GM12865 (cell line): Measurements from ENCODE around the gene BBS1.

Source experiments
- DNase-seq: peaks from one replicate; pipeline ENCODE4 v3.0.0; 2010; ENCODE audit warnings: low read depth
- H3K4me3 ChIP-seq: 2 replicates; pipeline ENCODE4 v1.5.1; 2011; ENCODE audit warnings: mild to moderate bottlenecking, low read depth, low read length, control low read depth
- TF ChIP-seq, protein P1 (sequence below): IDR thresholded peaks from 2 replicates; pipeline ENCODE4 v1.5.1; 2011; ENCODE audit warnings: low read length, control low read depth, low read depth, inconsistent platforms; ENCODE audit not compliant: insufficient read depth; ENCODE audit errors: missing control alignments

The BBS1 gene

DNA sequence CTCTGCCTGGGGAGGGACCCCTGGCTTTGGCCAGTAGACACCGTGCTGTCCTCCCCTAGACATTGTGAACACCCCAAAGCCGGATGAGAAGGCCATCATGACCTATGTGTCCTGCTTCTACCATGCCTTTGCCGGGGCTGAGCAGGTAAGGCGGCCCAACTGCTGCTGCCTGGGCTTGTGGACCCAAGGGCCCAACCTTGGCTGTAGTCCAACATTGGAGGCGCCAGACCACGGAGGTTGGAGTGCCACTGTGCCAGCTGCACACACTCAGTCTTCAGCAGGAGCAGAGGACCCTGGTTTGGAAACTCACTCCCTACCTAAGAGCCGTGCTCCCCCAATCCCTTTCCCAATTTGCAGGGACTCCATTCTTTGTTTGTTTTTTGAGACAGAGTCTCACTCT, 45.7 kb downstream of the BBS1 start:
- no peak overlapping the region for H3K4me3 ChIP-seq
- no peak for DNase-seq
- TF ChIP-seq, protein P1, sequence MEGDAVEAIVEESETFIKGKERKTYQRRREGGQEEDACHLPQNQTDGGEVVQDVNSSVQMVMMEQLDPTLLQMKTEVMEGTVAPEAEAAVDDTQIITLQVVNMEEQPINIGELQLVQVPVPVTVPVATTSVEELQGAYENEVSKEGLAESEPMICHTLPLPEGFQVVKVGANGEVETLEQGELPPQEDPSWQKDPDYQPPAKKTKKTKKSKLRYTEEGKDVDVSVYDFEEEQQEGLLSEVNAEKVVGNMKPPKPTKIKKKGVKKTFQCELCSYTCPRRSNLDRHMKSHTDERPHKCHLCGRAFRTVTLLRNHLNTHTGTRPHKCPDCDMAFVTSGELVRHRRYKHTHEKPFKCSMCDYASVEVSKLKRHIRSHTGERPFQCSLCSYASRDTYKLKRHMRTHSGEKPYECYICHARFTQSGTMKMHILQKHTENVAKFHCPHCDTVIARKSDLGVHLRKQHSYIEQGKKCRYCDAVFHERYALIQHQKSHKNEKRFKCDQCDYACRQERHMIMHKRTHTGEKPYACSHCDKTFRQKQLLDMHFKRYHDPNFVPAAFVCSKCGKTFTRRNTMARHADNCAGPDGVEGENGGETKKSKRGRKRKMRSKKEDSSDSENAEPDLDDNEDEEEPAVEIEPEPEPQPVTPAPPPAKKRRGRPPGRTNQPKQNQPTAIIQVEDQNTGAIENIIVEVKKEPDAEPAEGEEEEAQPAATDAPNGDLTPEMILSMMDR: no peak

DNA sequence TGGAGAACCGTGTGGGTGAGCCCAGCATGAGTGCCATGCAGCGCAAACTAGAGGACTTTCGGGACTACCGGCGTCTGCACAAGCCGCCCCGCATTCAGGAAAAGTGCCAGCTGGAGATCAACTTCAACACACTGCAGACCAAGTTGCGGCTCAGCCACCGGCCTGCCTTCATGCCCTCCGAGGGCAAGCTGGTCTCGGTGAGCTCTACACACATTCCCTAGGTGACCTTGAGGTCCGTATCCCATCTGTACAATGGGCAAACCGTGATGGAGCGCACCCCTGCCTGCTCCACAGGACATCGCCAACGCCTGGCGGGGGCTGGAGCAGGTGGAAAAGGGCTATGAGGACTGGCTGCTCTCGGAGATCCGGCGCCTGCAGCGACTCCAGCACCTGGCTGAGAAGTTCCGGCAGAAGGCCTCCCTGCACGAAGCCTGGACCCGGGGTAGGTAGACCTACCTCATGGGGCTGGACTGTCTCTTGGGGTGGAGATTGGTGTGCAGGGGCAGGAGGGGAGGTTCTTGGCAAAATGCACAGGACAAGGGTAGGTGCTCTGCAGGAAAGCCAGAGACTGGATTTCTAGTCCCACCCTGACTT, 47.4 kb downstream of the BBS1 start:
- no peak overlapping the region for H3K4me3 ChIP-seq
- no peak for DNase-seq
- TF ChIP-seq, protein P1: no peak

DNA sequence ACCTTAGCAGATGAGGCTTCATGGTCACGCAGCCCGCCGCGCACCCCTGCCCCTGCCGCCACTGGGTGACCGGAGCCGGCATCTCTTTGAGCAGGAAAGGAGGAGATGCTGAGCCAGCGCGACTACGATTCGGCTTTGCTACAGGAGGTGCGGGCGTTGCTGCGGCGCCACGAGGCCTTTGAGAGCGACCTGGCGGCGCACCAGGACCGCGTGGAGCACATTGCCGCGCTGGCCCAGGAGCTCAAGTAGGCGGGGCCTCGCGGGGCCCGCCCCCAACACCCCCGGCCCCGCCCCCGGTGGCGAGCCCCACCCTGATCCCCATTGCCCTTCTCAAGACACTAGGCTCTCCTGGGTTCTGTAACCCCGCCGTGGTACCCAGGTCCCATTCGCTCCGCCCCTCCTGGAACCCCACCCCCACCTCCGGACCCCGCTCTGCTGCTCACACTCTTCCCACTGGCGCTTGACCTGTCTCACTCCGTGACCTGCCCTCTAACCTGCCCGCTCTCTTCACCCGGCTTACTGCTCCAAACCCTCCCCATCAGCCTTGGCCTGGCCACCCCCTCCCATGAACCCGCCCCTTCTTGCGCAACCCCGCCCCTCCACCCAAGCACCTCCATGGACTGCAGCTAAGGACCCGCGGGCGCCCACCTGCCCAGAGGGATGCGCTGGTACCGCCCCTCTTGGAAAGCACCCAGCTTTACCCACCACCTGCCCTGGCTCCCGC, 48.9 kb downstream of the BBS1 start:
- no peak for DNase-seq
- H3K4me3 ChIP-seq: no peak overlapping the region
- TF ChIP-seq, protein P1: no peak

DNA sequence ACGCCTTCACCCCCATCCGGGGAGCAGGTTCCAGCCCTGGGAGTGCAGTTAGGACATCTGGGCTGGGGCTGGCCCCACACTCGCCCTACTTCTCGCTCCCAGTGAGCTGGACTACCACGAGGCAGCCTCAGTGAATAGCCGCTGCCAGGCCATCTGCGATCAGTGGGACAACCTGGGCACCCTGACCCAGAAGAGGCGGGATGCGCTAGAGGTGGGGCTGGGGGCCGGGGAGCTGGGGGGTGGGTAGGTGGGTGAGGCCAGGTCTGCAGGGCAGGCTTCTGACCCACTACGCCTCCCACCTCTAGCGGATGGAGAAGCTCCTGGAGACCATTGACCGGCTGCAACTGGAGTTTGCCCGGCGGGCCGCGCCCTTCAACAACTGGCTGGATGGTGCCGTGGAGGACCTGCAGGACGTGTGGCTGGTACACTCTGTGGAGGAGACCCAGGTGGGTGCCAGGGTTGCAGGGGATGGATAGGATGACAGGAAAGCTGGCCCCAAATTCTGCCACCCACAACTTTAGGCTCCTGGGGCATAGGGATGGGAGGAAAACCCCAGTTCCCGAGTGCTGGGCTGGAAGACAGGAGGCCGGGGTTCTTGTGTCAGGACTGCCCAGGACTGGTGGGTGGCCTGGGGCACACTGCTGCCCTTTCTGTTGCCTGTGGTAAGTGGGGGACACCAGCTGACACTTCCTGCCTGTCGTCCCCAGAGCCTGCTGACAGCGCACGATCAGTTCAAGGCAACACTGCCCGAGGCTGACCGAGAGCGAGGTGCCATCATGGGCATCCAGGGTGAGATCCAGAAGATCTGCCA, 49.6 kb downstream of the BBS1 start:
- TF ChIP-seq, protein P1: no peak
- DNase-seq: no peak
- H3K4me3 ChIP-seq: no peak overlapping the region

DNA sequence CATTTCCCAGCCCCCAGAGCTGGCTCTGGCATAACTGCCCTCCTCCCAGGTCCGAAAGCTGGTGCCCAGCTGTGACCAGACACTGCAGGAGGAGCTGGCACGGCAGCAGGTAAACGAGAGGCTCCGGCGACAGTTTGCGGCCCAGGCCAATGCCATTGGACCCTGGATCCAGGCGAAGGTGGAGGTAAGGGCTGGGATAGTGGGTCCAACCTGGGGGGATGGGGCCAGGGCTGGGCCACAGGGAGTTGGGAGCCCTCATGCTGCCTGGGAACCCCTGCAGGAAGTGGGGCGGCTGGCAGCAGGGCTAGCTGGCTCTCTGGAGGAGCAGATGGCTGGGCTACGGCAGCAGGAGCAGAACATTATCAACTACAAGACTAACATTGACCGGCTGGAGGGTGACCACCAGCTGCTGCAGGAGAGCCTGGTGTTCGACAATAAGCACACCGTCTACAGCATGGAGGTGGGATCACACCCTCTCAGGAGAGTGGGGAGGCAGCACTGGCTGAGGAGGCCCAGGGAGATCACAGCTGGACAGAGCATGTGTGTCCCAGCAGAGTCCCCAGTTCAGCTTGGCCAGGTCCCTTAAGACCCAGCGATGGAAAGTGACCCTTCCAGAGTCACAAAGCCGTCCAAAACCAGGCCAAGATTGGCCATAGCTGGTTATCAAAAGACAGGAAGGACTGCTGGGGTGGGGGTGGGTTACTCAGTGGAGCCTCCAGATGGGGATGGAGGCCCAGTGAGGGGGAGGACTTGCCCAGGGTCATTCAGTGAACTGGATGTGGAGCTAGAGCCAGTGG, 50.9 kb downstream of the BBS1 start:
- TF ChIP-seq, protein P1: no peak
- no peak for DNase-seq
- no peak overlapping the region for H3K4me3 ChIP-seq

DNA sequence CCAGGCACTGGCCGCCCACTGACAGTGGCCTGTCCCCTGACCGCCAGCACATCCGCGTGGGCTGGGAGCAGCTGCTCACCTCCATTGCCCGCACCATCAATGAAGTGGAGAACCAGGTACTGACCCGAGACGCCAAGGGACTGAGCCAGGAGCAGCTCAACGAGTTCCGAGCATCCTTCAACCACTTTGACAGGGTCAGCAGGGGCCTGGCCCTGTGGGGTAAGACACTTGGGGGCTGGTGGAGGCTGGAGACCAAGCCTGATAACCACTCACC, 51.5 kb downstream of the BBS1 start:
- no peak for DNase-seq
- TF ChIP-seq, protein P1: no peak
- H3K4me3 ChIP-seq: no peak overlapping the region
